CD8-positive, alpha-beta memory T cell (primary cell): ENCODE measurements around the gene ASPG. TPM values are rescaled to one million over a fixed set of nuclear protein-coding genes. Genes with fewer than 3 reads are reported as not detected.
A peak's percentile ranks its signal among the peaks of the same experiment; 100 is the strongest.

ENCODE experiments used
- CTCF ChIA-PET: fragments of 350-600 bp; sonication (Branson Sonifier 250); formaldehyde crosslinking; loops from one replicate; lab custom pipeline; 2021; ENCODE audit warnings: antibody characterized with exemption; lab: Charles Lee
- POLR2A ChIA-PET: fragments of 350-600 bp; sonication (Branson Sonifier 250); formaldehyde crosslinking; loops from one replicate; lab custom pipeline; 2021; ENCODE audit warnings: antibody characterized with exemption; lab: Charles Lee
- DNase-seq, 5 donors: peaks; one replicate each; pipeline versions ENCODE4 v3.0.0 to v3.0.0-alpha.2; 2020 to 2022; ENCODE audit warnings: mixed read lengths in 1 of 5
- H3K27ac ChIP-seq: one replicate; pipeline ENCODE4 v1.7.0; 2013; ENCODE audit warnings: low read depth, mild to moderate bottlenecking, low read length, moderate library complexity
- H3K27me3 ChIP-seq: 2 replicates; pipeline ENCODE4 v1.7.0; 2013; ENCODE audit warnings: low read length, mild to moderate bottlenecking; ENCODE audit not compliant: insufficient read depth, poor library complexity, severe bottlenecking
- H3K36me3 ChIP-seq: 2 replicates; pipeline ENCODE4 v1.7.0; 2013; ENCODE audit warnings: mild to moderate bottlenecking, low read length, moderate library complexity; ENCODE audit not compliant: insufficient read depth
- H3K4me1 ChIP-seq: 2 replicates; pipeline ENCODE4 v1.7.0; 2013; ENCODE audit warnings: mild to moderate bottlenecking, low read length, moderate library complexity; ENCODE audit not compliant: insufficient read depth
- H3K4me3 ChIP-seq: 2 replicates; pipeline ENCODE4 v1.7.0; 2013; ENCODE audit warnings: mild to moderate bottlenecking, low read length
- H3K9me3 ChIP-seq: 2 replicates; pipeline ENCODE4 v1.7.0; 2013; ENCODE audit warnings: mild to moderate bottlenecking, low read length
- H3K27ac Mint-ChIP-seq, 8 donors: one replicate each; pipeline ENCODE4 v1.8.0; 2020 to 2021; ENCODE audit warnings: mixed read lengths in 8 of 8, mild to moderate bottlenecking in 6 of 8, inconsistent platforms in 3 of 8, moderate library complexity in 3 of 8
- H3K27me3 Mint-ChIP-seq, 2 donors: one replicate each; pipeline ENCODE4 v1.8.0; 2020 to 2021; ENCODE audit warnings: mixed read lengths in 2 of 2, mild to moderate bottlenecking in 1 of 2, moderate library complexity in 1 of 2
- H3K36me3 Mint-ChIP-seq, 3 donors: one replicate each; pipeline ENCODE4 v1.8.0; 2020 to 2021; ENCODE audit warnings: mixed read lengths in 3 of 3, inconsistent platforms in 1 of 3, mild to moderate bottlenecking in 1 of 3
- H3K4me1 Mint-ChIP-seq, 3 donors: one replicate each; pipeline ENCODE4 v1.8.0; 2020 to 2021; ENCODE audit warnings: mixed read lengths in 3 of 3, inconsistent platforms in 1 of 3, mild to moderate bottlenecking in 1 of 3
- H3K4me3 Mint-ChIP-seq, 7 donors: one replicate each; pipeline ENCODE4 v1.8.0; 2020 to 2021; ENCODE audit warnings: mixed read lengths in 7 of 7, mild to moderate bottlenecking in 6 of 7, moderate library complexity in 4 of 7, inconsistent platforms in 2 of 7
- H3K9me3 Mint-ChIP-seq, 5 donors: one replicate each; pipeline ENCODE4 v1.8.0; 2020 to 2022; ENCODE audit warnings: mixed read lengths in 5 of 5, mild to moderate bottlenecking in 3 of 5, moderate library complexity in 2 of 5, inconsistent platforms in 1 of 5
- polyA plus RNA-seq: library from polyadenylated mRNA; unstranded; fragments of 300-500 nt; fragmentation: Illumina TruSeq; gene quantifications from one replicate; pipeline ENCODE4 v1.2.3, GENCODE V29; 2021
- total RNA-seq, 2 experiments: library from RNA; stranded (reverse); gene quantifications; one replicate each; pipeline ENCODE4 v1.2.3, GENCODE V29; 2021

Gene ASPG
- total and polyA plus RNA-seq, 3 experiments from 2014 or later: not detected

GRCh38 chr14:104116288-104116755, 30.8 kb downstream of the ASPG start:
- no peaks in the 10 kb centered on the region for H3K36me3 ChIP-seq
- H3K27me3 Mint-ChIP-seq: peaks cover 18 to 41% of the 10 kb centered on the region in 2 donors
- DNase-seq: peak in 1 of 5 donors; percentile 33
- H3K27me3 ChIP-seq: peaks cover 8% of the 10 kb centered on the region
- H3K36me3 Mint-ChIP-seq: no peaks in the 10 kb centered on the region
- H3K9me3 ChIP-seq: no peaks in the 10 kb centered on the region
- H3K4me3 ChIP-seq: no peak overlapping the region
- no peak overlapping the region for H3K27ac ChIP-seq
- ChIA-PET POLR2A (no interaction called here), CTCF (no interaction called here)
- no peaks in the 10 kb centered on the region for H3K9me3 Mint-ChIP-seq
- H3K27ac Mint-ChIP-seq: no peak overlapping the region
- H3K4me1 ChIP-seq: no peaks in the 10 kb centered on the region
- peak overlapping the region in 3 of 7 donors; percentile 49 to 72 (median 55) for H3K4me3 Mint-ChIP-seq
- H3K4me1 Mint-ChIP-seq: peaks cover 0 to 10% (median 0%) of the 10 kb centered on the region in 3 donors

DNA sequence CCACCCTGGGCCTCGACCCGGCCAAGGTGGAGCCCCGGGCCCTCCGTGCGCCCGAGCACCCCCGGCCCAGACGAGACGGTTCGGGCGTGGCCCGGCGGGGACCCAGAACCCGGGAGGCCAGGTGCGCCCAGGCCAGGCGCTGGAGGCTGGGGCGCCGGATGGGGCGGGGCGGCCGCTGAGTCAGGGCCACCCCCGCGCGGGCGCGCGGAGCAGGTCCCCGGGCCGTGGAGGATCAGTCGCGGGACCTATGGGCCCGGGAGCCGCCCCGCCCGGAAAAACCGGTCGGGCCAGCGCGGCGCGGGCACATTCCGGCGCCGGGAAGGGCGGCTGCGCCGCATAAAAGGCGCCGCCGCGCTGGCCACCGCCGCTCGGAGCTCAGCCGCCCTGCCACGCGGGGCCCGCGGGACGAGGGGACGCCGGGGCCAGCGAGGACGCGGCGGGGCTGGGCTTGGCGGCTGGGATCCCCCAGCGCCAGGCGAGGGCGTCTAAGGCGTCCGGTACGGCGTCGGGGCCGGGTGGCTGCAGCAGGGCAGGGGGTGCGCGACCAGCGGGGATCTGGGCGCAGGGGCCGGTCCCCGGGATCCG, 31.3 kb downstream of the ASPG start:
- H3K4me3 Mint-ChIP-seq: peak overlapping the region in 1 of 7 donors; percentile 49
- no peaks in the 10 kb centered on the region for H3K9me3 Mint-ChIP-seq
- Histone ChIP-seq H3K27ac (no peak overlapping the region), H3K27me3 (peaks cover 8% of the 10 kb centered on the region), H3K9me3 (no peaks in the 10 kb centered on the region), H3K36me3 (no peaks in the 10 kb centered on the region), H3K4me1 (no peaks in the 10 kb centered on the region), H3K4me3 (no peak overlapping the region)
- POLR2A ChIA-PET: no interaction called here
- no peaks in the 10 kb centered on the region for H3K36me3 Mint-ChIP-seq
- peak in 1 of 5 donors; percentile 10 for DNase-seq
- peaks cover 0 to 10% (median 0%) of the 10 kb centered on the region in 3 donors for H3K4me1 Mint-ChIP-seq
- H3K27me3 Mint-ChIP-seq: peaks cover 18 to 41% of the 10 kb centered on the region in 2 donors
- CTCF ChIA-PET: no interaction called here
- H3K27ac Mint-ChIP-seq: no peak overlapping the region

- no peaks in the 10 kb centered on the region for H3K9me3 ChIP-seq
- DNase-seq: peak in 1 of 5 donors; percentile 23
- peaks cover 0 to 10% (median 0%) of the 10 kb centered on the region in 3 donors for H3K4me1 Mint-ChIP-seq
- H3K36me3 Mint-ChIP-seq: no peaks in the 10 kb centered on the region
- H3K9me3 Mint-ChIP-seq: no peaks in the 10 kb centered on the region
- no peaks in the 10 kb centered on the region for H3K36me3 ChIP-seq
- peaks cover 18 to 41% of the 10 kb centered on the region in 2 donors for H3K27me3 Mint-ChIP-seq
- no peaks in the 10 kb centered on the region for H3K4me1 ChIP-seq
- H3K27ac ChIP-seq: no peak overlapping the region
- peaks cover 8% of the 10 kb centered on the region for H3K27me3 ChIP-seq
- CTCF ChIA-PET: no interaction called here
- POLR2A ChIA-PET: no interaction called here
- no peak overlapping the region for H3K4me3 ChIP-seq
- H3K27ac Mint-ChIP-seq: no peak overlapping the region
- H3K4me3 Mint-ChIP-seq: peak overlapping the region in 1 of 7 donors; percentile 15
Observed at GRCh38 chr14:104117341-104118005, 32.0 kb downstream of the ASPG start.

GRCh38 chr14:104118006-104118844, 32.7 kb downstream of the ASPG start:
- no peak overlapping the region for H3K27ac Mint-ChIP-seq
- Histone ChIP-seq H3K9me3 (no peaks in the 10 kb centered on the region), H3K27ac (no peak overlapping the region), H3K4me3 (no peak overlapping the region), H3K36me3 (no peaks in the 10 kb centered on the region), H3K4me1 (no peaks in the 10 kb centered on the region), H3K27me3 (peaks cover 8% of the 10 kb centered on the region)
- H3K36me3 Mint-ChIP-seq: no peaks in the 10 kb centered on the region
- POLR2A ChIA-PET: no interaction called here
- peaks cover 0 to 10% (median 0%) of the 10 kb centered on the region in 3 donors for H3K4me1 Mint-ChIP-seq
- no peak overlapping the region for H3K4me3 Mint-ChIP-seq
- CTCF ChIA-PET: no interaction called here
- peak in 1 of 5 donors; percentile 36 for DNase-seq
- no peaks in the 10 kb centered on the region for H3K9me3 Mint-ChIP-seq
- H3K27me3 Mint-ChIP-seq: peaks cover 18 to 41% of the 10 kb centered on the region in 2 donors

- Mint-ChIP-seq H3K27me3 (peaks cover 18 to 46% of the 10 kb centered on the region in 2 donors), H3K9me3 (peaks cover 4 to 5% (median 5%) of the 10 kb centered on the region in 5 donors), H3K27ac (no peak overlapping the region), H3K36me3 (peaks cover 0 to 1% (median 0%) of the 10 kb centered on the region in 3 donors), H3K4me3 (peak overlapping the region in 1 of 7 donors; percentile 41), H3K4me1 (peaks cover 0 to 10% (median 0%) of the 10 kb centered on the region in 3 donors)
- Histone ChIP-seq H3K4me3 (no peak overlapping the region), H3K4me1 (no peaks in the 10 kb centered on the region), H3K36me3 (no peaks in the 10 kb centered on the region), H3K9me3 (no peaks in the 10 kb centered on the region), H3K27me3 (peaks cover 8% of the 10 kb centered on the region), H3K27ac (no peak overlapping the region)
- DNase-seq: peak in 1 of 5 donors; percentile 2
- ChIA-PET POLR2A (no interaction called here), CTCF (no interaction called here)
Observed at GRCh38 chr14:104119119-104119487, 33.6 kb downstream of the ASPG start.

GRCh38 chr14:104119488-104120251, 34.2 kb downstream of the ASPG start:
- Histone ChIP-seq H3K27ac (no peak overlapping the region), H3K9me3 (no peaks in the 10 kb centered on the region), H3K4me3 (no peak overlapping the region), H3K27me3 (peaks cover 8% of the 10 kb centered on the region), H3K4me1 (no peaks in the 10 kb centered on the region), H3K36me3 (no peaks in the 10 kb centered on the region)
- Mint-ChIP-seq H3K27ac (peak overlapping the region in 1 of 8 donors; percentile 23), H3K36me3 (peaks cover 0 to 1% (median 0%) of the 10 kb centered on the region in 3 donors), H3K27me3 (peaks cover 20 to 44% of the 10 kb centered on the region in 2 donors), H3K4me3 (peak overlapping the region in 2 of 7 donors; percentile 55 to 61), H3K4me1 (peaks cover 0 to 10% (median 0%) of the 10 kb centered on the region in 3 donors), H3K9me3 (peaks cover 4 to 7% (median 6%) of the 10 kb centered on the region in 5 donors)
- peak in 1 of 5 donors; percentile 27 for DNase-seq
- ChIA-PET CTCF (no interaction called here), POLR2A (no interaction called here)

GRCh38 chr14:104120281-104120741, 34.8 kb downstream of the ASPG start:
- Histone ChIP-seq H3K27me3 (peaks cover 8% of the 10 kb centered on the region), H3K27ac (no peak overlapping the region), H3K9me3 (no peaks in the 10 kb centered on the region), H3K4me3 (no peak overlapping the region), H3K4me1 (no peaks in the 10 kb centered on the region), H3K36me3 (no peaks in the 10 kb centered on the region)
- CTCF ChIA-PET: no interaction called here
- POLR2A ChIA-PET: no interaction called here
- no peak overlapping the region for H3K27ac Mint-ChIP-seq
- DNase-seq: peak in 1 of 5 donors; percentile 8
- H3K9me3 Mint-ChIP-seq: peaks cover 11 to 12% (median 11%) of the 10 kb centered on the region in 5 donors
- peak overlapping the region in 2 of 7 donors; percentile 55 to 61 for H3K4me3 Mint-ChIP-seq
- peaks cover 0 to 4% (median 1%) of the 10 kb centered on the region in 3 donors for H3K36me3 Mint-ChIP-seq
- peaks cover 18 to 43% of the 10 kb centered on the region in 2 donors for H3K27me3 Mint-ChIP-seq
- H3K4me1 Mint-ChIP-seq: peaks cover 0 to 10% (median 0%) of the 10 kb centered on the region in 3 donors
